Stimulated activated CD8-positive, alpha-beta memory T cell treated with anti-CD3 and anti-CD28 coated beads, Interleukin-12 subunit alpha, Interleukin-12 subunit beta, amount 100 ng/mL, for 24 hours (primary cell): ENCODE data around the gene TAF3.
"Not testable (repeated sequence)": the region's sequence is repeated elsewhere in the genome, so short reads cannot be mapped to it uniquely, and the experiment has no call there.

Experiments
- DNase-seq: peaks from one replicate; pipeline ENCODE4 v3.0.0-alpha.2; 2020; ENCODE audit errors: extremely low read depth

The TAF3 gene

DNA sequence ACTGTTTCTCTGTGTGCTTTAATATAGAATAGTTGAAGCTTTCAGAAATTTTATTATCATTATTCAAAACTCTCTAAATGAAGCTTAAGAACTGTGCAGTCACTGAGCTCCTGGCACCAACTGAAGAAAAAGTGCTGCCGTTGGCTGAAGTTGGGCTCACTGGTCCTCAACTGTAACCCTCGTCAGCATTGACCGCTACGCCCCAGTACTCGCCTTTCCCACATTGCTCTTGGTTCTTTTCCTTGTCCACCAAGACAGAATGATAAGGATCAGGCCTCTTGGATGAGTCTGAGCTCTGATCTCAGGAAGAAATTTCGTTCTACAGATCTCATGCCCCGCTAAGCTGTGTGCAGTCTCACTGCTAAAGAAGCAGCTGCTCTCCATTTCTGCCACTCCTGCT, 7.9 kb upstream of the TAF3 start:
- no peak for DNase-seq

DNA sequence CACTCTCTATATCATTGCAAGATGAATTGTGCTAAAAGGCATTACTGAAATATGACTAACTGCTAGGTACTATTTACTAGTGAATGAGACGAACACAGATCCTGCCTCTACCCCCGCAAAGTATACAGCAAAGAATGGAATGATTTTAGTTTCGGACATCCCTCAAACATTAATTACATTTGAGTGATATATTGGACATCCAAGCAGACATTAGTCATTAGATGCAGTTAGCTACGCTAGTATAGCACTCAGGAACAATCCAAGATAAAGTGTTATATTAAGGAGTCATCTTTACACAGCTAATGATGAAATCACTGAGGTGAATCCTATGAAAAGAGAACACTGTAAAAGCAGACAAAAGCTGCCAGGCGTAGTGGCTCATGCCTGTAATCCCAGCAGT, 7.3 kb upstream of the TAF3 start:
- DNase-seq, result no peak

DNA sequence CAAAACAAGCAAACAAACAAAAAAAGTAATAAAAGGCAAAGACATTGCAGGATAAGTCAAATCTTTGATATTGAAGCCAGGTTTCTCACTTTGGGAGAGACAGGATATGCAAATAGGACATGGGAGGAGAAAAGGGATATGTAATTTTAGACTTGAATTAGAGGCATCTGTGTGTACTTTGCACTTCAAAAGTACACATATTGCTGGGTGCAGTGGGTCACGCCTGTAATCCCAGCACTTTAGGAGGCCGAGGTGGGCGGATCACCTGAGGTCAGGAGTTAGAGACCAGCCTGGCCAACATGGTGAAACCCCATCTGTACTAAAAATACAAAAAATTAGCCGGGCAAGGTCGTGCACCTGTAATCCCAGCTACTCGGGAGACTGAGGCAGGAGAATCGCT, 6.6 kb upstream of the TAF3 start:
- not testable (repeated sequence) for DNase-seq

GRCh38 chr10:7813481-7813880, 4.8 kb upstream of the TAF3 start:
- no peak for DNase-seq

DNA sequence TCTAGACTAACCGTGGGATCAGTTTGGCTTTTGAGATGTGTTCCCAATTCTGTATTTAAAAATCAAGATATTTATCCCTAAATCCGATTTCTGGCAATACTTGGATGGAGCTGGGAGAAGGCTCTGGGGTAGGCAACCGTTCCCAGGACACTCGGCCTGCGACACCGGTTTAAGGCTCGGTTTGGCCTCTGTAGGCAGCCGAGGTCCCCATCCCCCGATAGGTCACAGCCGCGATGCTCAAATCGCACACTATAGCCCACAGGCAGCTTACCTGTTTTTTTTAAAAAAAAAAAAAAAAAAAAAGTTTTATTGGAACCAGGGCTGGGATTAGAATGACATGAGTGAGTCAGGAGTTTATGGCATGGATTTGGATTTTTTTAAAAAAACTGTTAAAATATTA, 729 bp upstream of the TAF3 start:
- DNase-seq, result no peak

GRCh38 chr10:7817984-7818294, 366 bp upstream of the TAF3 start:
- DNase-seq, result no peak

DNA sequence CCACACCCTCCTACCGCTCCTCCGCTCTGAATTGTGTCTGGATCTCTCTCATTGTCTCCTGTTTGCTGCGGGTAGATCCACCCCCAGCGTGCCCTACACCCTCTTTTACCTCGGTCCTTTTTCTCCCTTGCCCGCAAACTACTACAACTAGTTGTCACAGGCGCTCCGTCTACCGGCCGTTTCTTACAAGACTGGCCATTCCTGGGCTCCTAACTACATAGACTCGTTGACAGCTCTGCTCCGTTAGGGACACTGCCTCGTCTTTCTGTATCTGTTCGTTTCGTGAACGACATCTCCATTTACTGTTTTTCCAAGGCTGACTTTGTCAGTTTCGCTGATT, 786 bp downstream of the TAF3 start:
- DNase-seq, result no peak

- DNase-seq, result no peak
Measured at GRCh38 chr10:7824251-7824650, 5.9 kb downstream of the TAF3 start.

DNA sequence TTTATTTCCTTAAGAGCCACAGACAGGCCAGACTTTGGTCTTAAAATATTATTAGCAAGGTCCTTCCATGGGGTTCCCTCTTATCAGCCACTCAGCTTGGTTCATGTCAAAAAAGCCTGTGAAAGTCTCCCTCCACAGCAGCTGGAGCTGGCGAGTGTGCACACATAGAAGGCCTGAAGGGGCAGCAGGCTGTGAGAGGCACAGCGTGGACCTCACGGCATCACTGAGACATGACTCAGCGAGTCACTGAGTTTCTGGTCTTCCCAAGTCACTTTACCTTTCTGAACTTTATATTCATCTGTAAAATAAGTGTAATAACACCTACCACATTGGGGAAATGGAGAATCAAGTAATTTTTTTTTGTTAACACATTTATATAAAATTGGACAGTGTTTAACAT, 8.7 kb downstream of the TAF3 start:
- DNase-seq, result no peak

DNA sequence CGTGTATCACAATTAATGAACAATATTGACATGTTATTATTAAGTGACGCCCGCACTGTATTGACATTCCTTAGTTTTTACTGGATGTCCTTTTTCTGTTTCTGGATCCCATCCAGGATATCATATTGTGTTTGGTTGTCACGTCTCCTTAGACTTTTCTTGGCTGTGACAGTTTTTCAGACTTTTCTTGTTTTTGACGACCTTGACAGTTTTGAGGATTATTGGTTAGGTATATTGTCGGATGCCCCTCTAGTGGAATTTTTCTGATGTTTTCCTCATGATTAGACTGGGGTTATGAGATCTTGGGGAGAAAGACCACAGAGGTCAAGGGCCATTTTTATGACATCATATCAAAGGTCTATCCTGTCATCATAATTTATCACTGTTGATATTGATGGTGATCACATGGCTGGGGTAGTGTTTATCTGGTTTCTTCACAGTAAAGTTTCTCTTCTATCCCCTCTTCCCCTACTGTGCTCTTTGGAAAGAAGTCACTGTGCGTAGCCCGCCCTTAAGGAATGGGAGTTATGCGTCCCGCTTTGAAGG, 11.1 kb downstream of the TAF3 start:
- DNase-seq, result no peak

DNA sequence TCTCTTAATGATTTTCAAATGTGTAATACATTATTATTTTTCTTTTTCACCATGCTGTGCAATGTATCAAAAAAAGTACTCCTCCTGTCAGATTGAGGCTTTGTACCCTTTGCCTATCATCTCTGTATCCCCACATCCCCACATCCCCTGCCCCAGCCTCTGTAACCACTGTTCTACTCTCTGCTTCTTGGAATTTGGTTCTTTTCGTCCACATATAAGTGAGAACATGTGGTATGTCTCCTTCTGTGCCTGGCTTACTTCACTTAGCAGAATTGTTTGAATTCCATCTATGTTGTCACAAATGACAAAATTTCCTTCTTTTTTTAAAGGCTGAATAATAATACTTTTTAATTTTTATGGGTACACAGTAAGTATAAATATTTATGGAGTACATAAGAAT, 13.8 kb downstream of the TAF3 start:
- no peak for DNase-seq

DNA sequence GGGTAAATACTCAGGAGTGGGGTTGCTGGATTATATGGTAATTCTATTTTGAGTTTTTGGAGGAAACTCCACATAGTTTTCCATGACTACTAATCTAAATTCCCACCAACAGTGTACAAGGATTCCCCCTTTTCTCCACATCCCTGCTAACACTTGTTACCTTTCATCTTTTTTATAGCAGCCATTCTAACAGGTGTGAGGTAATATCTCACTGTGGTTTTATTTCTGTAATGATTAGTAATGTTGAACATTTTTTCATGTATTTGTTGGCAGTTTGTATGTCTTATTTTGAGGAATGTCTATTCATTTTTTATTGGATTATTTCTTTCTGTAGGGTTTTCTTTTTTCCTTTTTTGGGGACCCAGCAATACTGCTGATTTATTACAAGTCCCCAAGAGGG, 14.9 kb downstream of the TAF3 start:
- no peak for DNase-seq

DNA sequence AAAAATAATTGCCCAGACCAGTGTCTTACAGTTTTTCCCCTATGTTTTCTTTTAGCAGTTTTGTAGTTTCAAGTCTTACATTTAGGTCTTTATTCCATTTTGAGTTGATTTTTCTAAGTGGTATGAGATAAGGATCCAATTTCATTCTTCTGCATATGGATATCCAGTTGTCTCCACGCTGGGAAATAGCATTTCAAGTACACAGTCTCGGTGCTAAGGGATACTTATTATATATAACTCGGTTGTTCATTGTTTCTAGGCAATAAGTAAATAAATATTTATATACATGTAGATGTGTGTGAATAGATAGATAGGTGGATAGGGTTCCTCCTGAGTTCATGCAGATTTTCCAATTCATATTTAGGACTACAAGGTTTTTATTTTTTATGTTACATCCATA, 16.0 kb downstream of the TAF3 start:
- no peak for DNase-seq

GRCh38 chr10:7836571-7836970, 18.3 kb downstream of the TAF3 start:
- DNase-seq, result no peak

GRCh38 chr10:7846591-7846990, 28.3 kb downstream of the TAF3 start:
- DNase-seq, result no peak

- DNase-seq, result no peak
Measured at GRCh38 chr10:7853226-7853842, 35.0 kb downstream of the TAF3 start.

DNA sequence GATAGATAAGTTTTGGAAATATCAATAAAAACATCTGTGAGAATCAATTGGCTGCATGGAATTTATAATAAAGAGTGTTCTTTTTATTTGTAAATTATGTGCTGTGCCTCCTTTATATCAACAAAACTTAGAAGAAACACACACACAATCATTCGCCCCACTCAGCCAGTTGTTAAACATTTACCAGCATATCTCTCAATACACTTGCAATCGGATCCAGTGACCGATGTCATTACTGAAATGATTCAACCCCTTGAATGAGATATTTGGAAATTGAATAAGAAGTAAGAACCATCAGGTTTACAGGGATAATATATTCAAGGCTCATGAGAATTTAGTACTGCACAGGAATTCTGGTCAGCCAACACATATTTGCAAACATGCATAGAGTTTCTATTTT, 35.6 kb downstream of the TAF3 start:
- no peak for DNase-seq

- no peak for DNase-seq
Measured at GRCh38 chr10:7855205-7855604, 36.9 kb downstream of the TAF3 start.

- DNase-seq, result no peak
Measured at GRCh38 chr10:7856678-7857077, 38.4 kb downstream of the TAF3 start.

DNA sequence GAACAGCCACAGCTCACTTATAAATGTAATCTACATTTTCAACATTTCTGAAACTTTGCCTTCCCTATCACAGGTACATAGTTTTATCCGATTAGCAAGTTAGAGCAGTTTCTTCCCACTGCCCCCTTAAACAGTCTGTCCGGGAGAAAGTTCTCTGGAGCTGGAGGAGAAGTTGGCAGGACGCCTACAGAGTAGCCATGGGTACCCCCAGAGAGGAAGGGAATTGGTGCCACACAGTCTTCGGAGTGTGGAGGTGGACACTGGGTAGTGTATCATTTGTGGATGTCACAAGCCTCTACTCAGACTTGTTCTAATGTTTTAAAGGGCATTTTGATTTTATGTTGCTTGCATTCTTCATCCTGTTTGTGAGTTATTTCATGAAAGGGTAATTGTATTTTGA, 39.0 kb downstream of the TAF3 start:
- DNase-seq, result no peak

DNA sequence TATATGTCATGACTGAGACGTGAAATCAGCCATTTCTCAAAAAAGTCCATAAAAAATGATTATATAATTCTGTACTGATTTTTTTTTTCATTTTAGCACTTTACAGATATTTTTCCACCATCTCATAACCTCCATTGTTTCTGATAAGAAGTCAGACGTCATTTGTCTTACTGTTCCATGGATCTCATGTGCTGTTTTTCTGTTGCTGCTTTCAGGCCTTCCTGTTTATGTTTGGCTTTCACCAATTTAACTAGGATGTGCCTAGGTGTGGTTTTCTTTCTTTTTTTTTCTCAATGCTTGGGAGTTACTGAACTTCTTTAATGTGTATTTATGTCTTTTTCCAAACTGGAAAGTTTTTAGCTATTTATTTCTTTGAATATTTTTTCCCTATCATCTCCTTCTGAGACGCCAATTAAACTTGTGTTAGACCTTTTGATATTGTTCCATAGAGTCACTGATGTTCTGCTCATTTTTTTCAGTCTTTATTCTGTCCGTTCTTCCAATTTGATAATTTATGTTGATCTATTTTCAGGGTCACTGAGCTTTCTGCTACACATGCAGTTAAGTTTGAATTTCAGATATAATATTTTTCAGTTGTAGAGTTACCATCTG, 43.3 kb downstream of the TAF3 start:
- no peak for DNase-seq

DNA sequence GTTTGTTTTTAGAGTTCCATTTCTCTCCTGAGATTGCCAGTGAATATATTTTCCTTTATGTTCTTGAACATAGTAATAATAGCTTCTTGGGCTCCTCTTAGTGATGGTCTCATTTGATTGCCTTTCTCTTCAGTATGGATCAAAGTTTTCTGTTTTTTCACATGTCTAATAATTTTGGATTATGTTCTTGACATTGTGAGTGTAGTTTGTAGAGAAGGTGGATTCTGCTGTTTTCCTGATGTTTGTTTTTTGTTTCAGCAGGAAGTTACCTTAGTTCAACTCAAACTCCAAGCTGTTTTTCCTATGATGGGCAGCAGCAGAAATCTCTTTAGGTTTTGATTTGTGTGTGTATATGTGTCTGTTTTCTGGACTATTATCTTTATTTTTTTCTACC, 43.8 kb downstream of the TAF3 start:
- DNase-seq, result no peak

DNA sequence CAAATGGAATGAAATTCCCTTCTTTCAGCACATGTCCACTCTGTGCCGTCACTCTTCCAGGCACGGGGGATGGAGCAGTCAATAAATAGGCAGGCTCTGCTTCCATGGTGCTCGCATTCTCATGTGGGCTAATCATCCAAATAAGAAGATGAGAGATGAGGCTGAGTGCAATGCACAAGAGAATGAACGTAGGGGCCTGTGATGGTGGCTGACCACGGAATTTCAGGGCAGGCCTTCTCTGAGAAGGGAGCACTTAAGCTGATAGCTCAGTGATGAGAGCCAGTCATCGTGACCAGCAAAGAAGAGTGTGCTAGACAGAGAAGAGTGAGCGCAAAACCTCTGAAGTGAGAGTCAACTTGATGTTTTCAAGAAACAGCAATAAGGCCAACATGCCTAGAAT, 47.9 kb downstream of the TAF3 start:
- DNase-seq, result no peak

GRCh38 chr10:7872041-7872442, 53.7 kb downstream of the TAF3 start:
- DNase-seq, result no peak
